ENCODE measurements around the gene CALCOCO1. TPM values are rescaled to one million over a fixed set of nuclear protein-coding genes. Genes with fewer than 3 reads are reported as not detected.

CALCOCO1 gene
- total RNA-seq (2021; fragmentation: NEBNext Ultra II Directional; extraction: Animal tissue kit (Norgen Biotek cat#: 25700)) (18.7 and 20.3 TPM in 2 replicates), polyA plus RNA-seq (2011; rRNA removed) (35.3 and 39.3 TPM in 2 replicates), polyA minus RNA-seq (2011; rRNA and poly(A)+ RNA removed) (33.5 and 37.1 TPM in 2 replicates)
- 32.3 TPM for polyA plus RNA-seq (2011; cell fraction: cytosol; rRNA removed)
- 65.4 TPM for polyA plus RNA-seq (2011; cell fraction: nucleus; rRNA removed)
- 18.8 to 23.4 TPM (median 21.7 TPM) in 4 replicates for polyA plus RNA-seq (2012, experiment 1 of 2)
- 17.8 TPM for polyA plus RNA-seq (2012, experiment 2 of 2)
- 12.3 TPM for polyA plus RNA-seq (2013, experiment 1 of 2)
- 10.1 TPM for polyA plus RNA-seq (2013, experiment 2 of 2)
- 9.6 TPM for polyA minus RNA-seq (2011; cell fraction: cytosol; rRNA and poly(A)+ RNA removed)
- polyA minus RNA-seq (2011; cell fraction: nucleus; rRNA and poly(A)+ RNA removed) = 28.7 TPM
- long read RNA-seq, experiment 1, partial matches to known transcripts = 5 of 8 reads
- long read RNA-seq, experiment 1, other reads (novel, unspliced or antisense) = 3 of 8 reads
- long read RNA-seq, experiment 2, partial matches to known transcripts = 0 of 1 reads
- long read RNA-seq, experiment 2, other reads (novel, unspliced or antisense) = 1 of 1 reads

- Histone ChIP-seq H3K79me2 (ENCODE audit: control insufficient read depth in 1 of 2, insufficient read depth in 2 of 2, low read length in 2 of 2) (no peaks in the 10 kb centered on the region), H3K4ac (replicated peaks; ENCODE audit: insufficient read length, low read depth, low read length) (no peak within 1 kb of the TSS), H3K14ac (ENCODE audit: insufficient read length) (no peak within 1 kb of the TSS), H3K27me3 (replicated peaks in 1 of 4; ENCODE audit: control insufficient read depth in 3 of 4, extremely low read depth in 1 of 4, insufficient read depth in 3 of 4, low read length in 3 of 4) (peaks cover 0 to 3% (median 0%) of the 10 kb centered on the region in 4 experiments; a peak in 1 of 7 replicates), H4K5ac (ENCODE audit: insufficient read length, low read depth, low read length) (peak within 1 kb of the TSS; percentile 32), H3K27ac (ENCODE audit: low read depth, low read length) (no peak within 1 kb of the TSS), H3K23ac (ENCODE audit: insufficient read length) (no peak within 1 kb of the TSS), H4K91ac (replicated peaks; ENCODE audit: insufficient read length, low read length) (no peak within 1 kb of the TSS), H3K4me3 (ENCODE audit: extremely low read depth in 1 of 4, insufficient read depth in 2 of 4, low read depth in 3 of 4, low read length in 4 of 4) (peak within 1 kb of the TSS; percentile 71 to 94 (median 82)), H2BK15ac (ENCODE audit: low read length) (no peak within 1 kb of the TSS), H3K56ac (replicated peaks; ENCODE audit: insufficient read length, low read depth, low read length) (no peak within 1 kb of the TSS), H3K9me3 (ENCODE audit: insufficient read depth in 2 of 2, low read depth in 1 of 2, low read length in 1 of 2) (no peaks in the 10 kb centered on the region), H3K4me2 (ENCODE audit: insufficient read depth in 1 of 2, low read depth in 2 of 2, low read length in 2 of 2) (peak within 1 kb of the TSS; percentile 86 to 94), H2BK12ac (ENCODE audit: low read depth, low read length) (no peak within 1 kb of the TSS), H2BK20ac (ENCODE audit: low read length) (no peak within 1 kb of the TSS), H3K4me1 (replicated peaks in 1 of 4; ENCODE audit: control insufficient read depth in 3 of 4, insufficient read depth in 4 of 4, low read length in 3 of 4) (peaks cover 0 to 11% (median 1%) of the 10 kb centered on the region in 4 experiments; a peak in 5 of 7 replicates), H4K8ac (ENCODE audit: extremely low read depth, insufficient read depth, low read length) (no peak within 1 kb of the TSS), H3K23me2 (ENCODE audit: low read depth, low read length) (peaks cover 3% of the 10 kb centered on the region; the same call in 1 of the 2 replicates), H3K18ac (ENCODE audit: extremely low read depth, low read length) (peak within 1 kb of the TSS; percentile 39; the same call in 1 of the 2 replicates), H2AFZ (ENCODE audit: low read length) (peak within 1 kb of the TSS; percentile 96), H3K9ac (replicated peaks in 1 of 4; ENCODE audit: extremely low read depth in 1 of 4, low read depth in 3 of 4, low read length in 3 of 4) (peak within 1 kb of the TSS in 3 of 4 experiments; percentile 38 to 46 (median 45); a peak in 4 of 7 replicates), H3K36me3 (ENCODE audit: control insufficient read depth in 2 of 4, insufficient read depth in 4 of 4, low read length in 3 of 4) (no peaks in the 10 kb centered on the region), H2AK5ac (ENCODE audit: low read depth, low read length) (no peak within 1 kb of the TSS), H3K79me1 (ENCODE audit: low read depth, low read length) (no peaks in the 10 kb centered on the region), H2BK5ac (ENCODE audit: low read depth, low read length) (peak within 1 kb of the TSS; percentile 3; the same call in 1 of the 2 replicates), H2BK120ac (replicated peaks; ENCODE audit: low read depth, low read length) (no peak within 1 kb of the TSS), H4K20me1 (replicated peaks in 1 of 2; ENCODE audit: control insufficient read depth in 1 of 2, insufficient read depth in 2 of 2, low read length in 2 of 2) (no peaks in the 10 kb centered on the region)
- FAIRE-seq (peak; percentile 63), DNase-seq (ENCODE audit: low read depth in 1 of 2, low spot score in 2 of 2) (peak; percentile 90)
- 3% methylated on average over 38 of the region's 38 CpGs; no CpG with 5 or more reads in 1 of the 2 experiments for WGBS, 2 experiments (ENCODE audit: extremely low coverage in 1 of 2, insufficient coverage in 1 of 2, insufficient read length in 1 of 2, insufficient replicate concordance in 2 of 2, low coverage in 1 of 2, low lambda C conversion rate in 2 of 2, missing lambda C conversion rate in 1 of 2)
- CTCF ChIA-PET (ENCODE audit: partially characterized antibody) = interaction anchor here (1.0 to 21.0 kb wide), 11 partner anchors 10 to 515 kb away, joined by 3 to 531 read pairs (median 6); partner anchors contain the start of gene ATP5MC2
- POLR2A ChIA-PET (ENCODE audit: partially characterized antibody) = interaction anchor here (0.9 to 1.5 kb wide), 5 partner anchors 11 to 103 kb away, joined by 3 to 5 read pairs (median 3); no protein-coding TSS in a partner anchor
- peak; percentile 58 for TF ChIP-seq TAF1 (IDR thresholded peaks at IDR 0.05; ENCODE audit: low read depth, low read length)
- no peak for TF ChIP-seq JUN (IDR thresholded peaks at IDR 0.05; ENCODE audit: low read depth, low read length)
- TF ChIP-seq PHF8 (conservative IDR thresholded peaks at IDR 0.05; ENCODE audit: low read depth, low read length) = 0 out of 2 replicates have a peak, but pooled peaks have one; percentile 27
- TF ChIP-seq RBBP5 (IDR thresholded peaks at IDR 0.05; ENCODE audit: borderline replicate concordance, low read depth, low read length) = no peak
- TF ChIP-seq POLR2AphosphoS5 (IDR thresholded peaks at IDR 0.05; ENCODE audit: low read depth, low read length) = peak; percentile 51; the same call in 1 of the 2 replicates
- TF ChIP-seq EZH2 (IDR thresholded peaks at IDR 0.05; ENCODE audit: low read depth, low read length, severe bottlenecking) = no peak
- no peak for TF ChIP-seq TEAD4 (IDR thresholded peaks at IDR 0.05; ENCODE audit: low read depth, low read length)
- TF ChIP-seq SIX5 (IDR thresholded peaks at IDR 0.05; ENCODE audit: low read depth, low read length) = peak; percentile 98
- peak; percentile 43; the same call in 1 of the 2 replicates for TF ChIP-seq SP4 (IDR thresholded peaks at IDR 0.05; ENCODE audit: low read length)
- no peak for TF ChIP-seq BACH1 (IDR thresholded peaks at IDR 0.05; ENCODE audit: low read length)
These were observed at the start of gene CALCOCO1 for GRCh38 chr12:53727310-53728041. Gene CALCOCO1 (minus strand): TSS chr12:53727452. CDS start chr12:53725242, 2,210 bp downstream.
